IPS-11a (cell line): ENCODE measurements around the gene CLIP1.
"Not testable (repeated sequence)": the region's sequence is repeated elsewhere in the genome, so short reads cannot be mapped to it uniquely, and the experiment has no call there.

Experiments
- H3K4me3 ChIP-seq: one replicate; pipeline ENCODE4 v1.5.1; 2013; ENCODE audit warnings: low read depth, low read length, control low read depth

The CLIP1 gene

GRCh38 chr12:122356991-122357390 lies 65.5 kb downstream of the CLIP1 start:
- H3K4me3 ChIP-seq: not testable (repeated sequence)

- no peak overlapping the region for H3K4me3 ChIP-seq
Observed at GRCh38 chr12:122356192-122356635, 66.3 kb downstream of the CLIP1 start.

GRCh38 chr12:122355706-122356105 lies 66.8 kb downstream of the CLIP1 start:
- H3K4me3 ChIP-seq: no peak overlapping the region

GRCh38 chr12:122354958-122355641 lies 67.4 kb downstream of the CLIP1 start:
- no peak overlapping the region for H3K4me3 ChIP-seq

GRCh38 chr12:122352394-122352793 lies 70.1 kb downstream of the CLIP1 start:
- no peak overlapping the region for H3K4me3 ChIP-seq

- no peak overlapping the region for H3K4me3 ChIP-seq
Observed at GRCh38 chr12:122350141-122350848, 72.2 kb downstream of the CLIP1 start.

GRCh38 chr12:122349078-122349477 lies 73.4 kb downstream of the CLIP1 start:
- no peak overlapping the region for H3K4me3 ChIP-seq

GRCh38 chr12:122348505-122348904 lies 74.0 kb downstream of the CLIP1 start:
- H3K4me3 ChIP-seq: no peak overlapping the region

GRCh38 chr12:122346054-122346453 lies 76.4 kb downstream of the CLIP1 start:
- no peak overlapping the region for H3K4me3 ChIP-seq

- H3K4me3 ChIP-seq: no peak overlapping the region
Observed at GRCh38 chr12:122345042-122345441, 77.4 kb downstream of the CLIP1 start.

- H3K4me3 ChIP-seq: no peak overlapping the region
Observed at GRCh38 chr12:122336015-122336946, 86.2 kb downstream of the CLIP1 start.

- H3K4me3 ChIP-seq: no peak overlapping the region
Observed at GRCh38 chr12:122333142-122334087, 89.1 kb downstream of the CLIP1 start.

GRCh38 chr12:122327494-122328385 lies 94.7 kb downstream of the CLIP1 start:
- H3K4me3 ChIP-seq: no peak overlapping the region

GRCh38 chr12:122327014-122327413 lies 95.5 kb downstream of the CLIP1 start:
- no peak overlapping the region for H3K4me3 ChIP-seq

- no peak overlapping the region for H3K4me3 ChIP-seq
Observed at GRCh38 chr12:122326586-122326985, 95.9 kb downstream of the CLIP1 start.

- no peak overlapping the region for H3K4me3 ChIP-seq
Observed at GRCh38 chr12:122323311-122324019, 99.0 kb downstream of the CLIP1 start.

GRCh38 chr12:122322501-122322900 lies 100.0 kb downstream of the CLIP1 start:
- H3K4me3 ChIP-seq: no peak overlapping the region
